Activated naive CD4-positive, alpha-beta T cell treated with anti-CD3 and anti-CD28 coated beads for 36 hours (primary cell): ENCODE data around the gene OR5W2. TPM values are rescaled to one million over a fixed set of nuclear protein-coding genes. Genes with fewer than 3 reads are reported as not detected.
"Not testable (repeated sequence)": the region's sequence is repeated elsewhere in the genome, so short reads cannot be mapped to it uniquely, and the experiment has no call there.

Experiments
- CTCF ChIA-PET: fragments of 350-600 bp; sonication (Branson Sonifier 250); formaldehyde crosslinking; loops from one replicate; lab custom pipeline; 2021; ENCODE audit warnings: antibody characterized with exemption; lab: Charles Lee
- DNase-seq: peaks from one replicate; pipeline ENCODE4 v3.0.0-alpha.2; 2020
- H3K27ac Mint-ChIP-seq: one replicate; pipeline ENCODE4 v1.8.0; 2021; ENCODE audit warnings: mild to moderate bottlenecking, mixed read lengths
- H3K27me3 Mint-ChIP-seq: one replicate; pipeline ENCODE4 v1.8.0; 2021; ENCODE audit warnings: low read depth, mixed read lengths
- H3K36me3 Mint-ChIP-seq: one replicate; pipeline ENCODE4 v1.8.0; 2021; ENCODE audit warnings: low read depth, mixed read lengths
- H3K4me1 Mint-ChIP-seq: one replicate; pipeline ENCODE4 v1.8.0; 2021; ENCODE audit warnings: low read depth, mixed read lengths
- H3K4me3 Mint-ChIP-seq: one replicate; pipeline ENCODE4 v1.8.0; 2021; ENCODE audit warnings: mild to moderate bottlenecking, moderate library complexity, mixed read lengths
- H3K9me3 Mint-ChIP-seq: one replicate; pipeline ENCODE4 v1.8.0; 2021; ENCODE audit warnings: mixed read lengths
- intact Hi-C: fragments of 100-400 bp; cut with micrococcal nuclease; formaldehyde crosslinking; loops from one replicate; pipeline ENCODE4 v1.15.1; 2023
- total RNA-seq, 2 experiments: library from RNA; stranded (reverse); gene quantifications; one replicate each; pipeline ENCODE4 v1.2.3, GENCODE V29; 2021

The OR5W2 gene
- not detected for total RNA-seq

GRCh38 chr11:55914482-55914881 is at the start of gene OR5W2:
Gene OR5W2 (minus strand): TSS chr11:55914582. CDS start chr11:55914582, 0 bp downstream.
- Mint-ChIP-seq H3K27ac (no peak within 1 kb of the TSS), H3K27me3 (no peaks in the 10 kb centered on the region), H3K4me3 (no peak within 1 kb of the TSS), H3K9me3 (peaks cover 11% of the 10 kb centered on the region), H3K4me1 (no peaks in the 10 kb centered on the region), H3K36me3 (no peaks in the 10 kb centered on the region)
- CTCF ChIA-PET, result no interaction called here
- no peak for DNase-seq
- intact Hi-C loops, result no loop called here

GRCh38 chr11:55956521-55956920 is 42.1 kb upstream of the OR5W2 start:
- CTCF ChIA-PET, result interaction anchor here (0.6 kb wide), 2 partner anchors 40 to 58 kb away, joined by 3 read pairs; no protein-coding TSS in a partner anchor
- Mint-ChIP-seq H3K4me1 (no peaks in the 10 kb centered on the region), H3K27me3 (no peaks in the 10 kb centered on the region), H3K4me3 (no peak overlapping the region), H3K27ac (no peak overlapping the region), H3K9me3 (peaks cover 6% of the 10 kb centered on the region), H3K36me3 (no peaks in the 10 kb centered on the region)
- intact Hi-C loops, result no loop called here
- no peak for DNase-seq

- H3K4me3 Mint-ChIP-seq, result no peak overlapping the region
- H3K9me3 Mint-ChIP-seq, result peaks cover 2% of the 10 kb centered on the region
- no peaks in the 10 kb centered on the region for H3K36me3 Mint-ChIP-seq
- no peaks in the 10 kb centered on the region for H3K4me1 Mint-ChIP-seq
- intact Hi-C loops, result no loop called here
- H3K27ac Mint-ChIP-seq, result no peak overlapping the region
- no peak for DNase-seq
- CTCF ChIA-PET, result no interaction called here
- H3K27me3 Mint-ChIP-seq, result no peaks in the 10 kb centered on the region
Measured at GRCh38 chr11:55949330-55949729, 34.9 kb upstream of the OR5W2 start.

DNA sequence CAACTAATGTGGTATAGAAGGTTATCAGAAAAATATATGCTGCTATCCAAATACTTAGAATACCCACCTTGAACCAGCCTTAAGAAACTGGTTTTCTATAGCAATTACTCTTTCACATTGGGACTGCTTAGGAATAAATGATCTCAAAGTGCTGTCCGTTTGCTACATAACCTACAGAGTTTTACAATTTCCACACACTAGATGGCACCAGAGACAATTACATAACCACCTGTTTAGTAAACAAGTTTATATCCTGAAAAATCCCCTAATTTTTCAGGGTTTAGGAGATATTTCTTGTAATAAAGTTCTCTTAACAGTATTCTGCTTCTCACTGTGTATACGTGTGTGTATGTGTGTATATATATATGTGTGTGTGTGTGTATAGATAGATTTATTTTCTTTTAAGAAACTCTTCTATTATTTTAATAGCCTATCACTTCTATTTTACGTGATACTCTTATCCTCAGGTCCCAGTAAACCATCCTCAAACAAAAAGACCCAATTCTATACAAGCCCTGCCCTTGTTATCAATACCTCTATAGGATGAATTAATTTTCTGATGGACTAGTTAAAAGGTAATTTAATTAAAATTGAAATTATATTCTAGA is 28.5 kb upstream of the OR5W2 start:
- H3K9me3 Mint-ChIP-seq, result no peaks in the 10 kb centered on the region
- no peaks in the 10 kb centered on the region for H3K36me3 Mint-ChIP-seq
- no peaks in the 10 kb centered on the region for H3K4me1 Mint-ChIP-seq
- no peak for DNase-seq
- intact Hi-C loops, result loop anchor here (1.0 to 2.0 kb wide), 2 partner anchors 840 to 1306 kb away; no protein-coding TSS in a partner anchor
- H3K27ac Mint-ChIP-seq, result no peak overlapping the region
- H3K27me3 Mint-ChIP-seq, result no peaks in the 10 kb centered on the region
- no peak overlapping the region for H3K4me3 Mint-ChIP-seq
- CTCF ChIA-PET, result no interaction called here

DNA sequence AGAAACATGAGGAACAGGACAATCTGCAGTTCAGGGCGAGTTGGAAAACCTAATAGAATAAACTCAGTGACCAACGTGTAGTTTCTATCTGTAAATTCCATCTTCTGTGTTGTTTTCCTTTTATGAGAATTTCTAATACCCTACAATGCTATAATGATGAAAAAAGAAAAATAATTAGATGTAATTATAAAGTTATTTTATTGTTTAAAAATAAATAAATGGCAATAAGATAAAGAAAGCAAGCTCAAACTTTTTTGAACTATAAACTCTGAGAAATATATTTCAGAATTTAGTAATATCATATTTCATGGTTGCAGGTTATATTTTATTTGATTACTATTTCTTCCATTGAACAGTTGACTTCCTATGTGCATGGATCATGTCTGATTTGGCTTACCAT is 21.9 kb upstream of the OR5W2 start, which contains the start of gene OR5I1:
Gene OR5I1 (minus strand): TSS at position 101 of the 400 bp plus-strand sequence. CDS start 0 bp downstream, at position 101.
- DNase-seq, result no peak
- H3K9me3 Mint-ChIP-seq, result no peaks in the 10 kb centered on the region
- CTCF ChIA-PET, result no interaction called here
- no peaks in the 10 kb centered on the region for H3K27me3 Mint-ChIP-seq
- H3K4me3 Mint-ChIP-seq, result no peak within 1 kb of the TSS
- intact Hi-C loops, result no loop called here
- no peaks in the 10 kb centered on the region for H3K36me3 Mint-ChIP-seq
- H3K27ac Mint-ChIP-seq, result no peak within 1 kb of the TSS
- no peaks in the 10 kb centered on the region for H3K4me1 Mint-ChIP-seq

DNA sequence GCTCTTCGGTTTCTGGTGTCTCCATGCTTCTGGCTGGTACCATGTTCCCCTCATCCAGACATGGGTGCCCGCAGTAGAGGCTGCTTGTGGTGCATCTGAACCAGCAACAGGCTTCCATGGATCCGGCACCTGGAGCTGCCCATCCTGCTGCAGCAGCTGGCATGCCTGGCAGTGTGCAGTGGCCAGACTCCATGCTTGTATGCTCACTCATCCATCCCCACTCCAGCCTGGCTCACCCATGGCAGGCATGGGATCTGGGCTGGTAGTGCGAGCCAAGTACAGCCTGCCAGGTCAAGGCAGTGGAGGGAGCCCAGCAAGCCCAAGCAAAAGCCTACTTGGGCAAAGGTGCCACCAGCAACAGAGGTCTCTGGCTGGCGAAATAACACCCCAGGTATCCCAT is 6.2 kb upstream of the OR5W2 start:
- CTCF ChIA-PET, result no interaction called here
- no peak for DNase-seq
- Mint-ChIP-seq H3K4me1 (no peaks in the 10 kb centered on the region), H3K4me3 (no peak overlapping the region), H3K27me3 (no peaks in the 10 kb centered on the region), H3K36me3 (no peaks in the 10 kb centered on the region), H3K9me3 (peaks cover 19% of the 10 kb centered on the region), H3K27ac (no peak overlapping the region)
- intact Hi-C loops, result no loop called here

GRCh38 chr11:55902308-55902707 is 12.1 kb downstream of the OR5W2 start:
- no peaks in the 10 kb centered on the region for H3K4me1 Mint-ChIP-seq
- H3K27me3 Mint-ChIP-seq, result no peaks in the 10 kb centered on the region
- intact Hi-C loops, result no loop called here
- no peak for DNase-seq
- CTCF ChIA-PET, result no interaction called here
- no peaks in the 10 kb centered on the region for H3K36me3 Mint-ChIP-seq
- no peak overlapping the region for H3K4me3 Mint-ChIP-seq
- no peak overlapping the region for H3K27ac Mint-ChIP-seq
- H3K9me3 Mint-ChIP-seq, result peaks cover 3% of the 10 kb centered on the region

GRCh38 chr11:55895216-55895615 is 19.2 kb downstream of the OR5W2 start:
- no peak overlapping the region for H3K27ac Mint-ChIP-seq
- no peak for DNase-seq
- no peak overlapping the region for H3K4me3 Mint-ChIP-seq
- peaks cover 3% of the 10 kb centered on the region for H3K9me3 Mint-ChIP-seq
- H3K27me3 Mint-ChIP-seq, result no peaks in the 10 kb centered on the region
- CTCF ChIA-PET, result no interaction called here
- H3K4me1 Mint-ChIP-seq, result no peaks in the 10 kb centered on the region
- no peaks in the 10 kb centered on the region for H3K36me3 Mint-ChIP-seq
- intact Hi-C loops, result no loop called here

DNA sequence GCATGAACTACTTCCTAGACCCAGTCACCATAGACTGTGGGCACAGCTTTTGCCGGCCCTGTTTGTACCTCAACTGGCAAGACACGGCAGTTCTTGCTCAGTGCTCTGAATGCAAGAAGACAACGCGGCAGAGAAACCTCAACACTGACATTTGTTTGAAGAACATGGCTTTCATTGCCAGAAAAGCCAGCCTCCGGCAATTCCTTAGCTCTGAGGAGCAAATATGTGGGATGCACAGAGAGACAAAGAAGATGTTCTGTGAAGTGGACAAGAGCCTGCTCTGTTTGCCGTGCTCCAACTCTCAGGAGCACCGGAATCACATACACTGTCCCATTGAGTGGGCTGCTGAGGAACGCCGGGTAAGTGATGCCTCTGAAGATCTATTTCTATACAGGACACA is 28.9 kb downstream of the OR5W2 start:
- intact Hi-C loops, H3K36me3 Mint-ChIP-seq, H3K9me3 Mint-ChIP-seq, H3K27ac Mint-ChIP-seq, H3K4me1 Mint-ChIP-seq, H3K27me3 Mint-ChIP-seq, CTCF ChIA-PET, DNase-seq, H3K4me3 Mint-ChIP-seq: not testable (repeated sequence)

- intact Hi-C loops, result not testable (repeated sequence)
Measured at GRCh38 chr11:55884995-55885394, 29.4 kb downstream of the OR5W2 start.

GRCh38 chr11:55882997-55883396 is 31.4 kb downstream of the OR5W2 start, which contains the start of gene TRIM51:
Gene TRIM51 (plus strand): TSS chr11:55883297. CDS start chr11:55885429, 2,132 bp downstream.
- intact Hi-C loops, CTCF ChIA-PET, H3K9me3 Mint-ChIP-seq, H3K4me3 Mint-ChIP-seq, H3K36me3 Mint-ChIP-seq, H3K27me3 Mint-ChIP-seq, H3K27ac Mint-ChIP-seq, DNase-seq, H3K4me1 Mint-ChIP-seq: not testable (repeated sequence)

More at GRCh38 chr11:55884995-55885394, 29.4 kb downstream of the OR5W2 start:
- H3K9me3 Mint-ChIP-seq, DNase-seq, CTCF ChIA-PET, H3K4me3 Mint-ChIP-seq, H3K4me1 Mint-ChIP-seq, H3K36me3 Mint-ChIP-seq, H3K27me3 Mint-ChIP-seq, H3K27ac Mint-ChIP-seq: not testable (repeated sequence)

DNA sequence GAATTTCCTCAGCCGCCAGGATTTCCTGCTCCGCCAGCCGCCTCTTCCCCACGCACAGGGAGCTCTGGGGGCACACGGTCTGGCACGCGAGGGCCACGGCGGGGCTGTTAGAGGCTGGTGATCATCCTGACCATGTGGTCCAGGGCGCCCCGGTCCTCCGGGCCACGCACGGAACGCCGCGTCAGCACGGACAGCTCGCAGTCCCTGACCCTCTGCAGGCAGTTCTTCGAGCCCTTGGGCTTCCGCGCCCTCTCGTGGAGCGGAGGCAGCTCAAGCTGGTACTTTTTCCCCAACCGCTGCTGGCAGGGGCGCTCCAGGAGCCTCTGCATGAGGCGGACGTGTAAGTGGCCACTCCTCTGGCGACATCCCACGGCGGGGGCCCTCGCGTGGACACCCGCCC is 41.2 kb downstream of the OR5W2 start:
- H3K36me3 Mint-ChIP-seq, H3K9me3 Mint-ChIP-seq, H3K4me3 Mint-ChIP-seq, H3K27me3 Mint-ChIP-seq, H3K27ac Mint-ChIP-seq, DNase-seq, intact Hi-C loops, H3K4me1 Mint-ChIP-seq: not testable (repeated sequence)
- CTCF ChIA-PET, result interaction anchor here (0.6 kb wide), 1 partner anchor 397 kb away, joined by 3 read pairs; no protein-coding TSS in a partner anchor

GRCh38 chr11:55872731-55873130 is 41.7 kb downstream of the OR5W2 start:
- DNase-seq, H3K9me3 Mint-ChIP-seq, H3K36me3 Mint-ChIP-seq, H3K27me3 Mint-ChIP-seq, H3K4me1 Mint-ChIP-seq, intact Hi-C loops, H3K4me3 Mint-ChIP-seq, H3K27ac Mint-ChIP-seq: not testable (repeated sequence)
- CTCF ChIA-PET, result interaction anchor here (0.6 kb wide), 1 partner anchor 397 kb away, joined by 3 read pairs; no protein-coding TSS in a partner anchor
